Epithelial cell of esophagus (primary cell): Measurements from ENCODE around the gene ANKRD66.

Experiments
- DNase-seq: peaks from one replicate; pipeline ENCODE4 v3.0.0; 2010; ENCODE audit warnings: low read depth
- H3K4me3 ChIP-seq: 2 replicates; pipeline ENCODE4 v1.5.1; 2011; ENCODE audit warnings: mild to moderate bottlenecking, low read length, control low read depth
- CTCF ChIP-seq: IDR thresholded peaks from 2 replicates; pipeline ENCODE4 v1.5.1; 2011; ENCODE audit warnings: low read depth, mild to moderate bottlenecking, low read length, control low read depth, inconsistent platforms; ENCODE audit not compliant: insufficient read depth; ENCODE audit errors: missing control alignments

The ANKRD66 gene

GRCh38 chr6:46720401-46720800 is 26.3 kb upstream of the ANKRD66 start:
- no peak for TF ChIP-seq CTCF
- DNase-seq: no peak
- no peak overlapping the region for H3K4me3 ChIP-seq

GRCh38 chr6:46729787-46730326 is 16.9 kb upstream of the ANKRD66 start:
- H3K4me3 ChIP-seq: no peak overlapping the region
- no peak for TF ChIP-seq CTCF
- no peak for DNase-seq

- DNase-seq: no peak
- TF ChIP-seq CTCF: no peak
- H3K4me3 ChIP-seq: no peak overlapping the region
These were observed 15.7 kb upstream of the ANKRD66 start for GRCh38 chr6:46730921-46731461.

GRCh38 chr6:46733341-46733801 is 13.4 kb upstream of the ANKRD66 start:
- peak; percentile 55 for DNase-seq
- no peak for TF ChIP-seq CTCF
- no peak overlapping the region for H3K4me3 ChIP-seq

- TF ChIP-seq CTCF: no peak
- H3K4me3 ChIP-seq: peak within 1 kb of the TSS; percentile 45
- DNase-seq: peak; percentile 66
These were observed 11.6 kb upstream of the ANKRD66 start, which contains the start of gene PLA2G7 for GRCh38 chr6:46734867-46735719. TSS of gene PLA2G7 (minus strand) at chr6:46735375. CDS start at chr6:46722891, 12,484 bp downstream.

- TF ChIP-seq CTCF: no peak
- DNase-seq: no peak
- H3K4me3 ChIP-seq: peak overlapping the region; percentile 45
These were observed 11.1 kb upstream of the ANKRD66 start for GRCh38 chr6:46735720-46736031.
